Stimulated activated CD4-positive, alpha-beta T cell treated with anti-CD3 and anti-CD28 coated beads, Interleukin-1b, Interleukin-23, amount 100 ng/mL, for 1 hour (primary cell): Measurements from ENCODE around the gene ADCY6.

Experiments used
- DNase-seq, 2 donors: peaks; one replicate each; pipeline ENCODE4 v3.0.0-alpha.2; 2020; ENCODE audit warnings: low read depth in 2 of 2

ADCY6 gene

GRCh38 chr12:48783432-48783831 is 5.5 kb downstream of the ADCY6 start:
- no peak for DNase-seq

DNA sequence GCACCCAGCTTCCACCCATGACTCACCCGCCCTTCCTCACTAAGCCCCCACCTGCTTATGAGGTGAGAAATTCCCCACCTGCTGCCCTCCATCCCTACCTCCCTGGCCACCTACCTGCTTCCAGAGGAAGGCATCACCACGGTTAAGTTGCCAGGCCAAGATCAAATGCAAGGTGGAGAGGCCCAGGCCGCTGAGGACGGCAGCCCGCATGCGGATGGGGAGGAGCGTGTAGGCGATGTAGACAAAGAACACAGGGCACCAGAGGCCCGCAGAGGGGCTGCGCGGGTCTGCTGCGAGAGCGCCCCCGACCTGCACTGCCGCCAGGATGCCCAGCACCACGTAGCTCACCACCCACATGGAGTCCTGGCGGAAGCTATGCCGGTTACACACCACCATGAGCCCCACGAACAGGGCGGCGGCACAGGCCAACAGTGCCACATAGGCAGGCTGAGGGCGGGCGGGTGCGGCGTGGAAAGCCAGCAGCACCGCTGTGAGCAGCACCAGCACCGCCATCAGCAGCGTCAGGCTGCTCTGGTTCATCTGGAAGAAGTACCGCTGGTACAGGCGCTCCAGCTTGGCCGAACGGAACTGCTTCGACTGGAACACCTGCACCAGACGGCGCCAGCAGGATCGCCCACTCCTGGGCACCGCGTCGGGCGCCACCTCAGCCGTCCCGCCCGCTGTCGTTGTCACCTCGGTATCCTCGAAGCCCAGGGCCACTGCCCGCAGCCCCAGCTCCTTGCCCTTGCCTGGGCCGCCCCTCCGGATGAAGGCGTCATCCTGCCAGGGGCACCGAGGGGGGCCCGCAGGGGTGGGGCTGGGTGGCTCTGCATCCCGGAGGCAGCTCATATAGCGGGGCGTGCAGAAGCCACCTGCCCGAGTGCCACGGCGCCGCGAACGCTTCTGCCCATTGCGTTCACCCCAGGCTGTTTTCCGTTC is 6.2 kb downstream of the ADCY6 start:
- no peak for DNase-seq

DNA sequence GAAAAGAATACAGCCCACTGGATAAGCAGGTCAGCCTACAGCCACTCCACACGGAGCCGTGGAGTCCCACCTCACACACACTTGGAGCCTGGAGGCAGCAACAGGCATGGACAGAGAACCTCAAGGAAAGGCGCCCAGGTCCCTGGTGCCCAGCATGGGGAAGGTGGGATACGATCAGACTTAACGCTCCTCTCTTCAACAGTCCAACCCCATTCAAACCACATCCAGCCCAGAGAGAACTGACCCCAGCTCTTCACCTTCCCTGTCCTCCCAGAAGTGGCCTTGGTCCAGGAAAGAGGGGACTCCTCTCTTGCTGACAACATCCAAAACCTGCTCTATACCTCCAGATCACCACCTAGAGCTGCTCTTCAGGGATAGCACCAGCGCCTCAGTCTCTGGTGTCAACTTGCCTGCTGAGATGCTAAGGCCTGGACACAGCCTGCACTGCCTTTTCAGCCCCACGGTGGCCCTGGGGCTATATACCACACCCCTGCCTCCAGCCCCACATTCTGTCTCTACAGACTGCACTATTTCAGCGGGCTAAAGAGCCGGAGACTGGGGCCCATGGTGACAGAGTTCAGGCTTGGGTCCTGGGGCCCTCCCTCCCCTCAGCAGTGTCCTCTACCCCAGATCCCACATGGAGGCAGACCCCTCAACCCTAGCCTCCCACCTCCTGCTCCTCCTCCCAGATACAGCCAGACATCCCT is 7.0 kb downstream of the ADCY6 start:
- DNase-seq: no peak

GRCh38 chr12:48780381-48781025 is 8.4 kb downstream of the ADCY6 start:
- DNase-seq: no peak

DNA sequence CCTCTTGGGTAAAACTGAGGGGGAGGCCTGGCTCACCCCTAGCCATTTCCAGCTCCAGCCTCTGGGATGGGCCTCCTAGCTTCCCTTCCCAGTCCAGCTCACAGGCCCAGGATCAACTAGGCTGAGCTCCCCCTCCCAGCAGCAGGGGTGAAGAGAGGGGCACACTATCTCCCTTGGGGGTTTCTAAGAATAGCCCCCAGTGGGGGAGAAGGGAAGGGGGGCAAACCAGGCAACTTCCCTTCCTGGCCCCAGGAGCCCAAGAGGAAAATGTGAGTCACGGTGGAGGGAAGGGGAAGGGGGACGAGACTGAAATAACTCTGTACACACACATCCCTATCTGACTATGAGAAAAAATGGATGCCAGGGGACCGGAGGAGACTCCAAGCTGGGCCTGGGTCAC is 9.0 kb downstream of the ADCY6 start:
- no peak for DNase-seq

- no peak for DNase-seq
Measured at GRCh38 chr12:48777501-48778400, 11.1 kb downstream of the ADCY6 start.

DNA sequence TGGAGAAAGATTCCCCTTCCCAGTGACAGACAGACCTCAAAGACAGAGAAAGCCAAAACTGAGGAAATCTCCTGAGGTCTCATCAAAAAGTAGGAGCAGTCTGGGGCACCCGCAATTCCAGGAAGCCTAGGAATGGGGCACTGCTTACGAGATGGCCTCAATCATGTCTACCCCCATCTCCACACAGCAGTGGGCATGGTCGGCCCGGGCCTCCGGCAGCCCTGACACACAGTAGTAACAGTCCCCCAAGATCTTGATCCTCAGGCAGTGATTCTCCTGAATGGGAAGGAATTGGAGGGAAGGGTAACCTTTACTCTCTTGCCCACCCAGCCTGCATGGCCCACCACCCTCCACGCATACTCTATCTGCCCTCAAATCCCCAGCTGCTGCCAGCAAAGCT is 11.9 kb downstream of the ADCY6 start:
- no peak for DNase-seq

GRCh38 chr12:48775991-48776649 is 12.8 kb downstream of the ADCY6 start:
- DNase-seq: no peak

DNA sequence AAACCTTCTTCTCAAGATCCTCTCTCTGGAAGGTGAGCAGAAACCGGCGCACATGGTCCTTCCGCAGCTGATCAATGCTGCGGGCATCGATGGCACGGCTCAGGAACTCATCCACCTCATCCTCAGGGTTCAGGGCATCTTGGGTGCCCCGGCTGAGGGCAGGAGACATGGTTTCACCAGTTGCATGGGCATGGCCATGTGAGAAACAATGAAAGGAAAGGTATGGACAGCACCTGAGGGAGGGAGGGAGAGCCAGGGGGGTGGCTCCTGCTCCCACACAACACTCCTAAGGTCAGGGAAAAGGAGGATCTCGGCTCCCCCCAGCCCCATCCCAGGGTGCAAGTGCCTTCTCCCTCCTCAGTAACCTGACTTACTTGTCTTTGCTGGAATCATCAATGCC is 13.6 kb downstream of the ADCY6 start:
- no peak for DNase-seq

- no peak for DNase-seq
Measured at GRCh38 chr12:48774516-48774915, 14.4 kb downstream of the ADCY6 start.

- no peak for DNase-seq
Measured at GRCh38 chr12:48773686-48774085, 15.2 kb downstream of the ADCY6 start.

DNA sequence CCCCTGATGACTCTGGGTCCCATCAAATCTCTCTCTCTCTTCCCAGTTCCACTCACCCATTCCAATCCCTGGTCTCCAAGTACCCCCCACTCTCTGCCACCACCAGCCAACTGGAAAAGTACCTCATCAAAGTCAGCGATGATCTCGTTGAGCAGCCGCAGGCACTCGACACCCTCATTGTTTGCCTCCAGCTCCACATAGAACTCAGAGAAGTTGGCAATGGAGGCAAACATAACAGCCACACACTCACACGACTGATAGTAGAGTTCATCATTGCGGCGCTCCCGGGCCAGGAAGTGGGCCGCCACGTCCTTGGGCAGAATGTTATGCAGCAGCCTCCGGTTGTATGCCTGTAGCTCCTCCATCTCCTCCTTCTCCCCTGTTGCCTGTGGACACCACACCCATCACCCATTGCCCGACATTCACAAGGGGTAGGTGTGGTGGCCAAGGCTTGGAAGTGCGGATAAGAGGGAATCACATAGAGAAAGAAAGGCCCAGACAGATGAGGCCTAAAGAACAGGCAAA is 17.2 kb downstream of the ADCY6 start:
- no peak for DNase-seq

DNA sequence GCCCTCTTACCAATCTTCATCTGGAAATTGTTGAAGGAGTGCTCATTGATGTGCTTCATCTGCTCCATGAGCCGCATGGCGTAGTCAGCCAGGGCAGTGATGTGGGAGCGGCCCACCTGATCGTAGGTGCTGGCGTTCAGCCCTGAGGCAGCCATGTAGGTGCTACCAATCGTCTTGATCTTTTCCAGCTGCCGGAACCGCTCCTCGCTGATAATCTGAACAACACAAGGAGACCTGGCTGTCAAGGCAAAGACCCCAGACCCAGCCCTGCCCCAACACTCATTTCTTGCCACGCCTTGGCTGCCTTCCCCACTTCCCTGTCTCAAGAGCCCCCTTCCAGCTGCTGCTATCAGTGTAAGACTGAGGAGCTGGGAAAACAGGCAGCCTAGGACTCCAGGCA is 18.1 kb downstream of the ADCY6 start:
- no peak for DNase-seq

DNA sequence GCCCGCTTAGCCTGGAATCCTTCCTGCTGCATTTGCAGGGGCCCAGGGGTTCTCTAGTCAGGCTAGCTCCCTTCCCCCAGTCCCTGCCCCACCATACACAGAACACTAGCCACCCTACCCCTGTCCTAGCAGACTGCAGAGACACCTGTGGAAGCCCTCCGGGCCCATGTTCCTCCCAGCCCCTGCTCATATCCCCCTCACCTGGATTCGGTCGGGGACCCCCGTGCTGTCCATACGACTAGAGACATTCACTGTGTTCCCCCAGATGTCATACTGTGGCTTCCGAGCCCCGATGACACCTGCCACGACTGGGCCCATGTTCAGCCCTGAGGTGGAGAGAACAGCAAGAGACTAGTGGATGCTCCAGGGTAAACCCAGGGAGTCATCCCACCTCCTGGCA is 20.2 kb downstream of the ADCY6 start:
- DNase-seq: no peak

DNA sequence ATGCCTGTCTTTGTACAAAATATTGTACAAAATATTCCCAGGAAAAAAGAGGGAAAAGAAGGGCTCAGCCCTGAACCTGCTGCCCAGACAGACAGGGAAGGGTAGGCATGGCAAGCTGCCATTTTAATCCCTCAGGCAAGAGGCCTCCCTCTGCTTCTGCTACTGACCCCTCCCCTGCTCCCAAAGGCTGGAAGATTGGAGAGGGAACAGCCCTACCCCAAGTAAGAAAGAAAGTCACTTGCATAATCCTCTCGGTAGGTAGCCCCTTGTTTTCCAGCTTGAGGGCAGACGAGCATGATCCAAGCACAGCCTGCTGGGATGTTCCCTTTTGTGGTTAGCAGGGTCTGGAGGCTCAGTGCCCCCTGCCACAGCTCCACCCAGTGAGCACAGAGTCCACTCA is 20.7 kb downstream of the ADCY6 start:
- DNase-seq: no peak

DNA sequence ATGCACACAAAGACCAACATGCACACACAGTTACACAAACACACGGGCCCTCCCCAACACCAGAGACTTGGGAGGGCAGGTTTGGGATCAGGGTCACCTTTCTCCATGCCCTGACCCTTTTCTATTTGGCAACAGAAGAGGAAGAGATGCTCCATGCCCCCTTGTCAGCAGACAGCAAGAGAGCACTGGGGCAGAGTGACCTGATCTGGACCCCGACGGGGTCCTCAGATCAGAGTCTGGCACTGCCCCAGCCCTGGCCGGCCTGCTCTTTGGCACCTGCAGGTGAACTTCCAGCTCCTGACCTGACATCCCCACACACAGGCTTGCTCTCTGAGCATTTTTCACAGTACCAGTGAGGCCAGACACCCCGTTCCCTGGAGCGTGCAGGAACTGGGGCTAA is 21.4 kb downstream of the ADCY6 start:
- DNase-seq: no peak

DNA sequence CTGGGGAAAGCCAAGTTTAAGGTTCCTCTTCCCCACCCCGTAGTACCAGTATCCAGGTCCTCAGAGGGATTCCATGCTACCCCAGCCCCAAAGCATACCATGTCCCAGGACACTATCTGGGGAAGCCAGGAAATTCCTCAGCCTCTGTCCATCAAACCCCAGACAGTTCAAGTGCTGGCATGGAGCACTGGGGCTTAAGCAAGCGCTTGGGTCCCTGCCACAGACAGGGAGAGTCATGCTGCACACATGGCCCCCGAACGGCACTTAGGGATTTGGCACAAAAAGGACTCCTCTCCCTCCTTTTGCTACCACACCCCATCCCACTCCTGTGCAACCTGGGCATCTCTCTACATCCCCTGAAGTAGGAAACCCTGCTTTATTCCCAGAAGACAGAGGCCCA is 21.8 kb downstream of the ADCY6 start:
- DNase-seq: no peak

DNA sequence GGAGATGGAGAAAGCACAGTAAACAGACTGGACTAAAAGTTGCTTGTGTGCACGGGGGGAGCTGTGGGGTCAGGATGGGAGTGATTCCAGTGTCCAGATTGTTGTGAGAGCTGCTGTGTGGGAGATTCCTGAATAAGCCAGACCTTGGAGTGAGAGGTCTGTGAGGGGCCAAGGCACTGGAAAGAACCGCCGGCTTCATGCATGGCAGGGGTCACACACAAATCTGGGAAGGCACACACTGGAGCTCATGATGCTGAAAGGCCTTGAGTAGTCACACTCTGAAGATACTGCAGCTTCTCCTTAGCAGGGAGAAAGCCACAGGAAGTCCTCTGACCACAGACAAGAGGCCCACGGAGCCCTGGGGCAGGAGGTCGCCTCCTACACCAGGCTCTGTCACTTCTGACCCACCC is 23.1 kb downstream of the ADCY6 start:
- DNase-seq: no peak

DNA sequence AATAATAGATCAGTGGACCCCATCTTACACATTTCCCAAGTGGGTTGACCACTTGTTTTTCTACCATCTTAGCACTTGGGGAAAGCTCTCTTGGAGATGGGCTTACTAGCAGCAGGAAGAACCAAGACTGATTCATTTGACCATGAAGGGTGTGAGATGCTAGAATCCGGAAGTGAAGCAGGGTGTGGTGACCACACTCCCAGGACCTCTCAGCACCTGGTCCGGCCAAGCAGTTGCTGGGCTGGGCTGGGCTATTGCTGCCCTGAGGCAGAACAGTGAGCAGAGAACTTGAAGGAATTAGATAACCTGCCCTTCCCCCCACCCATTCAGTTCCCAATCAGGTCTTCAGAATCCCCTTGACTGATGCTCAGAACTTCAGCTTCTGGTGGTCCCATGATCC is 24.4 kb downstream of the ADCY6 start:
- no peak for DNase-seq

- no peak for DNase-seq
Measured at GRCh38 chr12:48758737-48759136, 30.2 kb downstream of the ADCY6 start.

DNA sequence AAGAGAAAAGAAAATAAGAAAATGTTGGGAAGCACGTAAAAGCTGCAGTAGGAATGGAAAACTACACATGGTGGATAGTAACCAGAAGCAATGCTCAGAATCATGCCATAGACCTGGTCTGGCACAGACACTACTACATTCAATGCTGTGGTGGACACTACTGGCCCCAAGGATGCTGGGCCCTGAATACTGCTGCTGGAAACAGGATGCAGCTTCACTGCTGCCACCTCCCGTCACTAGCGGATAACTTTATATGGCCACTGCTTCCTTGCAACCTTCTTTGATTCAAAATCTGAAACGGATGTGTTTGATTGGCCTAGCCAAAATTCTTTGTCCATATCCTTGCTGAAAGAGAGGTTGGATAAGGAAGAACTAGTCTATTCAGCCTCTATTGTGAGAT is 30.7 kb downstream of the ADCY6 start:
- DNase-seq: no peak
